Stimulated activated CD8-positive, alpha-beta memory T cell treated with anti-CD3 and anti-CD28 coated beads, Interleukin-7, amount 100 ng/mL, for 48 hours (primary cell): ENCODE data around the gene LAMA2.

Experiments
- DNase-seq, 2 donors: peaks; one replicate each; pipeline ENCODE4 v3.0.0-alpha.2; 2020; ENCODE audit warnings: low read depth in 1 of 2; ENCODE audit errors: extremely low read depth in 1 of 2

Gene LAMA2

GRCh38 chr6:129500958-129501739 lies 618.2 kb downstream of the LAMA2 start:
- DNase-seq, result peak in 1 of 2 donors; percentile 25

- no peak for DNase-seq
Measured at GRCh38 chr6:129501740-129502660, 619.1 kb downstream of the LAMA2 start.

GRCh38 chr6:129504456-129504855 lies 621.5 kb downstream of the LAMA2 start:
- no peak for DNase-seq

- DNase-seq, result no peak
Measured at GRCh38 chr6:129507059-129507807, 624.3 kb downstream of the LAMA2 start.

- DNase-seq, result no peak
Measured at GRCh38 chr6:129507846-129508245, 624.9 kb downstream of the LAMA2 start.

GRCh38 chr6:129508477-129509145 lies 625.7 kb downstream of the LAMA2 start:
- DNase-seq, result no peak

GRCh38 chr6:129510950-129511349 lies 628.0 kb downstream of the LAMA2 start:
- DNase-seq, result no peak

GRCh38 chr6:129513471-129513870 lies 630.5 kb downstream of the LAMA2 start:
- DNase-seq, result no peak

- DNase-seq, result no peak
Measured at GRCh38 chr6:129515004-129515403, 632.1 kb downstream of the LAMA2 start.

- DNase-seq, result no peak
Measured at GRCh38 chr6:129516005-129516404, 633.1 kb downstream of the LAMA2 start.

GRCh38 chr6:129516787-129517186 lies 633.8 kb downstream of the LAMA2 start:
- DNase-seq, result no peak

- DNase-seq, result no peak
Measured at GRCh38 chr6:129517288-129517687, 634.4 kb downstream of the LAMA2 start.

- no peak for DNase-seq
Measured at GRCh38 chr6:129519750-129520149, 636.8 kb downstream of the LAMA2 start.

- no peak for DNase-seq
Measured at GRCh38 chr6:129521946-129522345, 639.0 kb downstream of the LAMA2 start.

- DNase-seq, result no peak
Measured at GRCh38 chr6:129523816-129524215, 640.9 kb downstream of the LAMA2 start.

- DNase-seq, result no peak
Measured at GRCh38 chr6:129525055-129525454, 642.1 kb downstream of the LAMA2 start.

GRCh38 chr6:129534926-129535325 lies 652.0 kb downstream of the LAMA2 start:
- DNase-seq, result no peak

- DNase-seq, result no peak
Measured at GRCh38 chr6:129536271-129536670, 653.3 kb downstream of the LAMA2 start.

GRCh38 chr6:129539032-129539431 lies 656.1 kb downstream of the LAMA2 start:
- DNase-seq, result no peak

- DNase-seq, result no peak
Measured at GRCh38 chr6:129542705-129543104, 659.8 kb downstream of the LAMA2 start.

- DNase-seq, result no peak
Measured at GRCh38 chr6:129543981-129544380, 661.0 kb downstream of the LAMA2 start.
